Retinal pigment epithelial cell (primary cell): ENCODE measurements around the gene PIGB.
"Not testable (repeated sequence)": the region's sequence is repeated elsewhere in the genome, so short reads cannot be mapped to it uniquely, and the experiment has no call there.

Experiments
- DNase-seq: peaks from one replicate; pipeline ENCODE4 v3.0.0-alpha.2; 2010; ENCODE audit warnings: low read depth
- H3K4me3 ChIP-seq: 2 replicates; pipeline ENCODE4 v1.5.1; 2011; ENCODE audit warnings: mild to moderate bottlenecking, low read length, control low read depth, moderate library complexity
- CTCF ChIP-seq: conservative IDR thresholded peaks from 2 replicates; pipeline ENCODE4 v1.5.1; 2011; ENCODE audit warnings: low read depth, low read length, control low read depth, inconsistent platforms

Gene PIGB

GRCh38 chr15:55279746-55280351 lies 39.2 kb upstream of the PIGB start:
- no peak overlapping the region for H3K4me3 ChIP-seq
- no peak for TF ChIP-seq CTCF
- DNase-seq: no peak

GRCh38 chr15:55280589-55280988 lies 38.4 kb upstream of the PIGB start:
- H3K4me3 ChIP-seq, DNase-seq: not testable (repeated sequence)

GRCh38 chr15:55281517-55282228 lies 37.3 kb upstream of the PIGB start:
- no peak for DNase-seq
- no peak for TF ChIP-seq CTCF
- H3K4me3 ChIP-seq: no peak overlapping the region

DNA sequence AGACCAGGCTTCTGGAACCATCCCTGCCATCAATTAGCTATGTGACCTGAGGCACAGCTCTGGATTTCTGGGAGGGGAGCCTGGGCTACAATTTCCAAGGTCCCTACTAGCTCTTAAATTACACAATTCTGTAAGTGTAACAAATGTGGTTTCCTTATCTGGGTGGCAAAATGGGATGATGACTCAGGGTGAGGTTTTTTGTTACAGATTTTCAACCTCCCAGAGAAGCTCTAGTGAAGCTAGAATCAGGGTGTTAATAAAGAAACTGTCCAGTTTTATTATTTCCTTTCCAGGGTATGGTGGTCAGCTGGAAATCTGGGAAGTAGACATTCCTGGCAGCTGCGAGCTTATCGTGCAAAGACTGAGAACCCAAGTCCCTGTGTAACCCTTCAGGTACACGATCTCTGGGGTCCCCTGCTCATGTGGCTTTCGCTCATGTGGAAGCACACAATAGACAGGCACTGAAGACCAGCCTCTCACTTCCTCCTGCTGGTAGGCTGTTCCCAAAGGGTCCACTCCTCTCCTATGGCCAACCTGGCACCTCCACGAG lies 36.7 kb upstream of the PIGB start:
- no peak for DNase-seq
- H3K4me3 ChIP-seq: no peak overlapping the region
- no peak for TF ChIP-seq CTCF

- no peak for TF ChIP-seq CTCF
- DNase-seq: no peak
- no peak overlapping the region for H3K4me3 ChIP-seq
Measured at GRCh38 chr15:55283379-55284147, 35.5 kb upstream of the PIGB start.

- no peak for DNase-seq
- TF ChIP-seq CTCF: no peak
- no peak overlapping the region for H3K4me3 ChIP-seq
Measured at GRCh38 chr15:55284426-55284825, 34.6 kb upstream of the PIGB start.

- H3K4me3 ChIP-seq, DNase-seq: not testable (repeated sequence)
Measured at GRCh38 chr15:55286442-55287189, 32.4 kb upstream of the PIGB start.
